Keratinocyte (primary cell): ENCODE results near the gene NBPF6.
"Not testable (repeated sequence)": the region's sequence is repeated elsewhere in the genome, so short reads cannot be mapped to it uniquely, and the experiment has no call there.

Experiments
- CTCF ChIP-seq, 3 experiments: IDR thresholded peaks in 1 of 3; conservative IDR thresholded peaks in 1 of 3; optimal IDR thresholded peaks in 1 of 3; 2 replicates in 2 of 3; 3 replicates in 1 of 3; pipeline versions ENCODE3 to v1.5.1; 2011; ENCODE audit warnings: low read length in 3 of 3, mild to moderate bottlenecking in 3 of 3, moderate library complexity in 2 of 3, control low read depth in 1 of 3, inconsistent platforms in 1 of 3; ENCODE audit not compliant: insufficient read depth in 2 of 3; ENCODE audit errors: extremely low read depth in 1 of 3
- EZH2 ChIP-seq: IDR thresholded peaks from one replicate; pipeline ENCODE4 v1.6.1; 2012; ENCODE audit warnings: inconsistent platforms, mild to moderate bottlenecking, low read length, moderate library complexity

- not testable (repeated sequence) for TF ChIP-seq CTCF (optimal IDR thresholded peaks at IDR 0.05 in 1 of 3, IDR thresholded peaks at IDR 0.05 in 1 of 3, conservative IDR thresholded peaks at IDR 0.05 in 1 of 3; ENCODE audit: extremely low read depth in 1 of 3, insufficient read depth in 2 of 3, low read length in 3 of 3); EZH2
These were observed 35.8 kb downstream of the NBPF6 start for GRCh38 chr1:108485990-108486389.
